Mesenchymal stem cell (in vitro differentiated cells and primary cell): Measurements from ENCODE around the gene TNFSF18.

ENCODE experiments used
- DNase-seq: peaks from one replicate; pipeline ENCODE4 v3.0.0-alpha.2; 2013
- H2AFZ ChIP-seq: one replicate; pipeline ENCODE4 v1.6.1; 2013; ENCODE audit warnings: low read depth, mild to moderate bottlenecking, control low read depth, inconsistent platforms, low read length, moderate library complexity
- H2AK5ac ChIP-seq: 2 replicates; pipeline ENCODE4 v1.6.1; 2013; ENCODE audit warnings: low read length, moderate library complexity, mild to moderate bottlenecking, inconsistent platforms; ENCODE audit not compliant: severe bottlenecking
- H2BK120ac ChIP-seq: one replicate; pipeline ENCODE4 v1.6.1; 2013; ENCODE audit warnings: low read depth, mild to moderate bottlenecking, inconsistent platforms, low read length, moderate library complexity
- H2BK12ac ChIP-seq, 2 experiments: one replicate each; pipeline ENCODE4 v1.6.1; 2013; ENCODE audit warnings: inconsistent platforms in 2 of 2, low read length in 2 of 2, mild to moderate bottlenecking in 2 of 2, moderate library complexity in 2 of 2, control low read depth in 1 of 2
- H2BK15ac ChIP-seq: one replicate; pipeline ENCODE4 v1.6.1; 2013; ENCODE audit warnings: mild to moderate bottlenecking, low read depth, inconsistent platforms; ENCODE audit not compliant: poor library complexity, severe bottlenecking
- H2BK5ac ChIP-seq: 2 replicates; pipeline ENCODE4 v1.6.1; 2013; ENCODE audit warnings: low read depth, mild to moderate bottlenecking, low read length, control low read depth, inconsistent platforms; ENCODE audit not compliant: poor library complexity, severe bottlenecking
- H3K14ac ChIP-seq, 2 experiments: one replicate each; pipeline ENCODE4 v1.6.1; 2013; ENCODE audit warnings: inconsistent platforms in 2 of 2, low read length in 2 of 2, control low read depth in 1 of 2, mild to moderate bottlenecking in 1 of 2, moderate library complexity in 1 of 2
- H3K18ac ChIP-seq, 2 experiments: one replicate each; pipeline ENCODE4 v1.6.1; 2013; ENCODE audit warnings: inconsistent platforms in 2 of 2, low read length in 2 of 2, control low read depth in 1 of 2, low read depth in 1 of 2, mild to moderate bottlenecking in 1 of 2
- H3K23ac ChIP-seq, 2 experiments: one replicate each; pipeline ENCODE4 v1.6.1; 2013; ENCODE audit warnings: inconsistent platforms in 2 of 2, low read length in 2 of 2, mild to moderate bottlenecking in 2 of 2, moderate library complexity in 2 of 2, control low read depth in 1 of 2
- H3K27ac ChIP-seq: 2 replicates; pipeline ENCODE4 v1.5.1; 2013; ENCODE audit warnings: mild to moderate bottlenecking, moderate library complexity, low read length, control low read depth, inconsistent platforms; ENCODE audit not compliant: poor library complexity, severe bottlenecking
- H3K27me3 ChIP-seq, 2 experiments: 2 replicates each; pipeline versions ENCODE4 v1.6.1 to v1.7.0; 2013; ENCODE audit warnings: low read length in 2 of 2, mild to moderate bottlenecking in 2 of 2, moderate library complexity in 2 of 2, control low read depth in 1 of 2, inconsistent platforms in 1 of 2; ENCODE audit not compliant: control insufficient read depth in 1 of 2, insufficient read depth in 1 of 2
- H3K36me3 ChIP-seq, 2 experiments: 2 replicates each; pipeline versions ENCODE4 v1.6.1 to v1.7.0; 2013; ENCODE audit warnings: low read length in 2 of 2, control low read depth in 1 of 2, inconsistent platforms in 1 of 2, low read depth in 1 of 2, mild to moderate bottlenecking in 1 of 2; ENCODE audit not compliant: insufficient read depth in 2 of 2, control insufficient read depth in 1 of 2
- H3K4ac ChIP-seq, 2 experiments: one replicate each; pipeline ENCODE4 v1.6.1; 2013; ENCODE audit warnings: inconsistent platforms in 2 of 2, low read length in 2 of 2, mild to moderate bottlenecking in 2 of 2, moderate library complexity in 2 of 2, control low read depth in 1 of 2, low read depth in 1 of 2
- H3K4me1 ChIP-seq: 2 replicates; pipeline ENCODE4 v1.6.1; 2013; ENCODE audit warnings: low read depth, low read length, control low read depth; ENCODE audit not compliant: control insufficient read depth, insufficient read depth
- H3K4me2 ChIP-seq: 2 replicates; pipeline ENCODE4 v1.6.1; 2013; ENCODE audit warnings: low read length, mild to moderate bottlenecking, inconsistent platforms; ENCODE audit not compliant: poor library complexity, severe bottlenecking
- H3K4me3 ChIP-seq, 2 experiments: 2 replicates each; pipeline versions ENCODE4 v1.5.1 to v1.7.0; 2013; ENCODE audit warnings: low read length in 2 of 2, mild to moderate bottlenecking in 2 of 2, control low read depth in 1 of 2, low read depth in 1 of 2; ENCODE audit not compliant: insufficient read depth in 1 of 2
- H3K79me1 ChIP-seq: replicated peaks from 2 replicates; pipeline ENCODE4 v1.6.1; 2013; ENCODE audit warnings: mild to moderate bottlenecking, control low read depth, low read length, inconsistent platforms; ENCODE audit not compliant: poor library complexity, severe bottlenecking
- H3K9ac ChIP-seq: 2 replicates; pipeline ENCODE4 v1.7.0; 2013; ENCODE audit warnings: mild to moderate bottlenecking, low read length, moderate library complexity
- H3K9me3 ChIP-seq: 2 replicates; pipeline ENCODE4 v1.7.0; 2013; ENCODE audit warnings: mild to moderate bottlenecking, low read length; ENCODE audit not compliant: control insufficient read depth
- H4K8ac ChIP-seq: one replicate; pipeline ENCODE4 v1.6.1; 2013; ENCODE audit warnings: inconsistent platforms, mild to moderate bottlenecking, low read length, moderate library complexity
- H4K91ac ChIP-seq: one replicate; pipeline ENCODE4 v1.6.1; 2013; ENCODE audit warnings: mild to moderate bottlenecking, low read length, inconsistent platforms
- WGBS: methylation state at CpG from one replicate; pipeline ENCODE4 v1.1.7; 2013; ENCODE audit warnings: mixed read lengths; 5-methylcytosine and 5-hydroxymethylcytosine counted together

TNFSF18 gene

DNA sequence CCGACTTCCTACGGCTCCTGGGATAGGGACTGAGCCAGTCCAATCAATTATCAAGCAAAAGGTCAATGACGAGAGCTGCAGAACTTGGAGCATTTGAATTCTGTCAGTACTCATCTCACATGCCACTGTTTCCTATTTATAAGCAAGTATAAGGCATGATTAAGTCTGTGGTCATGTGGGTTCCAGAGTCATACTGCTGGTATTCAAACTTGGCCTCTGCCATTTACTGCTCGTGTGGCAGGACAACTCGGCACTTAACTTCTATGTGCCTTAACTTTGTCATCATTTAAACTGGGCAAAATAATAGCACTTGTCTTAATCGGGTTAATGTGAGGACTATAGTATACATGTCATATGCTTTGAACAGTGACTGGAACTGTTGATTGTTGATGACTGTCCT lies 44.9 kb upstream of the TNFSF18 start:
- Histone ChIP-seq H3K4ac (peak overlapping the region in 1 of 2 experiments; percentile 21), H2BK5ac (no peak overlapping the region), H4K91ac (no peak overlapping the region), H3K27ac (no peak overlapping the region), H3K9me3 (no peaks in the 10 kb centered on the region), H3K4me3 (no peak overlapping the region), H2AFZ (no peak overlapping the region), H3K14ac (no peak overlapping the region), H3K4me2 (no peak overlapping the region), H2BK120ac (no peak overlapping the region), H2BK12ac (peak overlapping the region in 1 of 2 experiments; percentile 34), H3K79me1 (no peaks in the 10 kb centered on the region), H3K18ac (no peak overlapping the region), H2BK15ac (peak overlapping the region; percentile 41), H3K36me3 (no peaks in the 10 kb centered on the region), H3K23ac (no peak overlapping the region), H4K8ac (no peak overlapping the region), H3K9ac (no peak overlapping the region), H3K4me1 (no peaks in the 10 kb centered on the region), H3K27me3 (no peaks in the 10 kb centered on the region), H2AK5ac (no peak overlapping the region)
- 61% methylated on average over 6 of the region's 6 CpGs for WGBS
- peak; percentile 77 for DNase-seq

DNA sequence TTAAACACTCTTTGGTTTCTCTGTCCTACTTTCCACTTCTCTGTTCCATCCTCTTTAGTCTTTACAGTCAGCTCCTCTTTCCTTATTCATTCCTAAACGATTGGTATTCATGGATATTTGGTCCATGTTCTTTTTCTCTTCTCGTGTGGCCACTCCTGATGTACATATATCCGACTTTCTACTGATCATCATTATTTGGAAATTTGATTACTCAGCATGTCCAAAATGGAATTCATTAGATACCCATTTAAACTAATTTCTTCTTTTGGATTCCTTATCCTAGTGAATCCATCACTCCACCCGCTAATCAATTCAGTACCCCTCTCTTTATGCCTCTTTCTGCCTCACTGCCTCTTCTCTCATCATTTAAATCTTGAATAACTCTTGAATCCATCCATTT lies 43.8 kb upstream of the TNFSF18 start:
- Histone ChIP-seq H2AFZ (no peak overlapping the region), H3K4me2 (no peak overlapping the region), H4K91ac (no peak overlapping the region), H2BK120ac (no peak overlapping the region), H3K27me3 (no peaks in the 10 kb centered on the region), H3K27ac (no peak overlapping the region), H3K4ac (no peak overlapping the region), H3K18ac (no peak overlapping the region), H4K8ac (no peak overlapping the region), H3K23ac (no peak overlapping the region), H3K4me3 (no peak overlapping the region), H2BK12ac (no peak overlapping the region), H3K9ac (no peak overlapping the region), H2BK5ac (no peak overlapping the region), H3K79me1 (no peaks in the 10 kb centered on the region), H2BK15ac (no peak overlapping the region), H3K9me3 (no peaks in the 10 kb centered on the region), H2AK5ac (no peak overlapping the region), H3K36me3 (no peaks in the 10 kb centered on the region), H3K14ac (no peak overlapping the region), H3K4me1 (no peaks in the 10 kb centered on the region)
- WGBS, result 91% methylated on average over 4 of the region's 4 CpGs
- no peak for DNase-seq

DNA sequence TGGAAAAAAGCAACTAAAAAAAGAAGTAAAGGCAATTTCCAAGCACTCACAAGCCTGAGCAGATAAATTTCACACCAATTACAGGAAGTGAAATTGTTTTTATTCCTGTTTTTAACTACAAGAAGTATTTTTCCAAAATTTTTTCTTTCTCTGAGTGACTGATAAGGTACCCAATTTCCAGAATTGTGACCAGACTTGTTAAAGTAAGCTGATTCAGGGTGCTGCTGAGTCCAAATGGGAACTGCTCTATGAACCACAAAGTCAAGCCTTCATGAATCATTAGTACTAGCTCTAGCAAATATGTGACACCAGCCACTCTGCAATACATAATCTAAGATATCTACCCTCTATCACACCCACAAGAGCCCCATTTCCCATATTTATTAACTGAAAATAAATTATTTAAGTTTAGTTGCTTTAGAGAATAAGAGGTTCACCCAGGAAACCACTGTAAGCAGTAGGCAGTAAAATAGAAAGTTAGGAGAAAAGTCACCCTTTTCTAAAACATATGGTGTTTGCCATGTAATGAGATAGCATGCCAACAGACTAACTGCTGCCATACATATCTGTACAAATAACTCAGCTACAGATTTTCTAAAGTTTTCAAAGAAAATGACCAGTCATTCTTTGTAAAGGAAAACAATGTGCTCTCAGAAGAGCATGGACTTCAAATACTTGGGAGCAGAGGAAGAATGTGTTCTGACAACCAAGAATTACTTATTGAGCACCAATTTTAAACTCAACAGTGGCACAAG lies 43.1 kb upstream of the TNFSF18 start:
- Histone ChIP-seq H2BK120ac (no peak overlapping the region), H2AFZ (no peak overlapping the region), H4K8ac (no peak overlapping the region), H3K9ac (no peak overlapping the region), H3K79me1 (no peaks in the 10 kb centered on the region), H3K14ac (no peak overlapping the region), H2BK12ac (no peak overlapping the region), H3K27ac (no peak overlapping the region), H3K4ac (no peak overlapping the region), H3K27me3 (no peaks in the 10 kb centered on the region), H3K4me2 (no peak overlapping the region), H3K18ac (no peak overlapping the region), H2BK5ac (no peak overlapping the region), H2BK15ac (no peak overlapping the region), H3K9me3 (no peaks in the 10 kb centered on the region), H3K23ac (no peak overlapping the region), H3K4me1 (no peaks in the 10 kb centered on the region), H4K91ac (no peak overlapping the region), H3K36me3 (no peaks in the 10 kb centered on the region), H2AK5ac (no peak overlapping the region), H3K4me3 (no peak overlapping the region)
- DNase-seq, result no peak

GRCh38 chr1:173084292-173084691 lies 33.6 kb upstream of the TNFSF18 start:
- H3K4me3 ChIP-seq, result no peak overlapping the region
- H3K4me2 ChIP-seq, result no peak overlapping the region
- no peak overlapping the region for H2BK12ac ChIP-seq
- H3K79me1 ChIP-seq, result no peaks in the 10 kb centered on the region
- no peak overlapping the region for H4K91ac ChIP-seq
- no peak overlapping the region for H2BK120ac ChIP-seq
- peaks cover 0 to 9% of the 10 kb centered on the region in 2 experiments for H3K27me3 ChIP-seq
- DNase-seq, result no peak
- no peak overlapping the region for H2BK5ac ChIP-seq
- over 99% methylated on average over 6 of the region's 6 CpGs for WGBS
- H3K4me1 ChIP-seq, result no peaks in the 10 kb centered on the region
- no peak overlapping the region for H2AFZ ChIP-seq
- H3K18ac ChIP-seq, result no peak overlapping the region
- H2AK5ac ChIP-seq, result no peak overlapping the region
- H3K9ac ChIP-seq, result no peak overlapping the region
- no peak overlapping the region for H3K4ac ChIP-seq
- peaks cover 6% of the 10 kb centered on the region for H3K9me3 ChIP-seq
- H4K8ac ChIP-seq, result no peak overlapping the region
- H3K23ac ChIP-seq, result no peak overlapping the region
- H3K27ac ChIP-seq, result no peak overlapping the region
- no peak overlapping the region for H3K14ac ChIP-seq
- H3K36me3 ChIP-seq, result no peaks in the 10 kb centered on the region
- no peak overlapping the region for H2BK15ac ChIP-seq
